NCI-H460 (cell line): ENCODE results near the gene HSF2. TPM values are rescaled to one million over a fixed set of nuclear protein-coding genes. Genes with fewer than 3 reads are reported as not detected.

ENCODE experiments used
- DNase-seq: peaks from one replicate; pipeline ENCODE4 v3.0.0-alpha.2; 2016; ENCODE audit warnings: low read depth; ENCODE audit errors: extremely low read depth
- polyA plus RNA-seq: library from polyadenylated mRNA; depleted of rRNA; stranded (reverse); fragments of >200 nt; gene quantifications from 2 replicates; pipeline ENCODE4 v1.2.3, GENCODE V29; 2014; cell fraction: nucleus; rRNA removed
- total RNA-seq: library from RNA; depleted of rRNA; stranded (reverse); fragments of >200 nt; shearing (Covaris generic); gene quantifications from 2 replicates; pipeline ENCODE4 v1.2.3, GENCODE V29; 2014; rRNA removed

HSF2 gene, protein sequence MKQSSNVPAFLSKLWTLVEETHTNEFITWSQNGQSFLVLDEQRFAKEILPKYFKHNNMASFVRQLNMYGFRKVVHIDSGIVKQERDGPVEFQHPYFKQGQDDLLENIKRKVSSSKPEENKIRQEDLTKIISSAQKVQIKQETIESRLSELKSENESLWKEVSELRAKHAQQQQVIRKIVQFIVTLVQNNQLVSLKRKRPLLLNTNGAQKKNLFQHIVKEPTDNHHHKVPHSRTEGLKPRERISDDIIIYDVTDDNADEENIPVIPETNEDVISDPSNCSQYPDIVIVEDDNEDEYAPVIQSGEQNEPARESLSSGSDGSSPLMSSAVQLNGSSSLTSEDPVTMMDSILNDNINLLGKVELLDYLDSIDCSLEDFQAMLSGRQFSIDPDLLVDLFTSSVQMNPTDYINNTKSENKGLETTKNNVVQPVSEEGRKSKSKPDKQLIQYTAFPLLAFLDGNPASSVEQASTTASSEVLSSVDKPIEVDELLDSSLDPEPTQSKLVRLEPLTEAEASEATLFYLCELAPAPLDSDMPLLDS
- total RNA-seq, result 18.8 and 21.3 TPM in 2 replicates
- polyA plus RNA-seq, result 16.0 and 40.3 TPM in 2 replicates

DNA sequence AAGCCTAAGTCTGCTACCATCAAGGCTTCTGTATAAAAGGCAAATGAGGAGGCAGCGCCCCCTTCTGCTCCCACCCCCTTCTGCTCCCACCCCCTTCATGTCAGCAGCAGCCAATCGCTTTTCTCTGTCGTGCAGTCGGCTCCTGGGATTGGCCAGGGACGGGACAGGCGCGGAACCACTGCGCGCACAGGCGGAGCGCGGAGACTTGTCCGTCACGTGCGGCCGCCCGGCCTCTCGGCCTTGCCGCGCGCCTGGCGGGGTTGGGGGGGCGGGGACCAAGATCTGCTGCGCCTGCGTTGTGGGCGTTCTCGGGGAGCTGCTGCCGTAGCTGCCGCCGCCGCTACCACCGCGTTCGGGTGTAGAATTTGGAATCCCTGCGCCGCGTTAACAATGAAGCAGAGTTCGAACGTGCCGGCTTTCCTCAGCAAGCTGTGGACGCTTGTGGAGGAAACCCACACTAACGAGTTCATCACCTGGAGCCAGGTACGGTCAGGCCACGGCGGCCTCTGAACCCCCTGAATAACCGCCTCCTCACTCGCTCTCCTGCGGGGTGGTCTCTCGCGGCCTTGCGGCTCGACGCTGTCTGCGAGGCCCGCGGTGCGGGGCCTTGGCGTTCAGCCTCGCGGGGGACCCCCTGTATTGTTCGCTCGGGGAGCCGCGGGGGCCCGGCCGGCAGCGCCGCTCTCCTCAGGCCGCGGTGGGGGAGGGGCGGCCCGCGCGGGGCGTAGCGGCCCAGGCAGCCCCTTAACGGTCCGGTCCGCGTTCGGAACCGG lies at the start of gene HSF2:
Gene HSF2 (plus strand): TSS at position 305 of the 773 bp plus-strand sequence. CDS start 86 bp downstream, at position 391.
- DNase-seq, result peak; percentile 91

DNA sequence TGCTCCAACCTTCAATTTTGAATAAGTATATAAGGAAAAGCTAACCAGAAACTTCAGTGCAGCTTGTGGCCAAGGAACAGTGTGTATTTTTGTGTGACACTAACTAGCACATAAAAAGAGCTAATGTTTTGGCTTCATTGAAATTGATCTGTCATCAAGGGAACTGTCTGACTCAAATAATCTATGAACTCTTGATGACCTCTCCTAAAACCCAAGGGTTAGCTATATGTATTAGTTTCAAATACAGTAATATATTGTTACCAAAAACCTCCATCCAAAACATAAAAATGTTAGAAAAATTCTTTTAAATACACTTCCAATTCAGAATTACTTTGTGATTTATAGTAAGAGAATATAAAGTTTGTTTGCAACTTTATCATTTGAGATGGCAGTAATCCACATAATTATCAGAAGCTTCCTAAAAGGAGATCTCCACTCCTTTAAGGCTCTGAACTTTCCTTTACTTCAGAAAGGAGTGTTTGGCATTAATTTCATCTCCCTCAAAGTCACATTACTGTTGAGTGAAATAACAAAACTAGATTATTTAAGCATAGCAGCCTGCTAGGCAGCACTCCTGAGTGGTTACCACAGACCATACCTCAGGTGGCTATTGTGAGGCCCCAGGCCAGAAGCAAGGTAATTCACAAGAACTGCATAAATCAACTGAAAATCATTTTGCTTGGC lies 46.3 kb upstream of the HSF2 start:
- DNase-seq, result no peak

DNA sequence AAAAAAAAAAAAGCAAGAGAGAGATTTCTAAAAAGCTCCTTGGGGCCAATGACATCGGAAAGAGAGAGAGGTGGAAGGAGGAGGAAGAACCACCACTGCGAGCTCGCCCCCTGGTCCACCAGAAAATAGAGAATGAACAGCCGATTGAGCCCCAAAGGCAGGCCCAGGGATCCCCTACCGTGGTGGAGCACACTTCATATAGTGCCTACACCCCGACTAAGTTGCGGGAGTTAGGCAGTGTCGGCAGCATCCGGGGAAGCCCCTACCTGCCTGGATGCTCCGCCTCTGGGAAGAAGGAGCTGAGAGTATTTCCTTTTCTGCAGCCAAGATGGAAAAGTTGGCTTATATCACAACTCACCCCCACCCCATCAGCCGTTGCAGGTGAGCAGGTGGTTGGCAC lies 38.6 kb upstream of the HSF2 start:
- DNase-seq, result no peak

DNA sequence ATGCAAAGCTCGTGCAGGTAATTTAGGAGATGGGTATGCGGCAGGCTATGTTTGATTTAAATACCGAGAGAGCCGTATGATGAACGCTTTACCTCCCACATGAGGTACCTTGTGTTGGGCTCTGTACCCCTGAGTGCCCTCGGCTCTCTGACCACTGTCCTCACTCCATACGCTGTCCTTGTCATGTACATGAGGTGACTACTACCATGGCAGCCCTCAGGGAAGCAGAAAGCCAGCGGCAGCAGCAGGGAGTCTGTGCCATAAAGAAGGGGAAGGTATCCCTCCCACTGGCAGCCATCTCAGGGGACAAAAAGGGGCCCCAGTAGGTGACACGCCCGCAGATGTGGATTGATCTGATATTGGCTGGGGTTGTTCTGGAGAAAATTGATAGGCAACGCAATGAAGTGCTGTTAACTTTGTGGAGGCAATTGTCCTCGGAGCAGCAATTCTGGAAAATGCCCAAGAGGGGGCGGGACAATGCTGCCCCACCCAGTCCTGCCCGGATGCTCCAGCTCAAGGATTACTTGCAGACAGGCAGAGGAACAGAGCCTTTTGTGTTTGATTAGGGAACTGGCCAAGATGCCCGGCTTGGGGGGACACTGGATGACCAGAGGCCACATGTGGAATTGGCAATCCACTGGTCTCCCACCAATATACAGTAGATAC lies 38.0 kb upstream of the HSF2 start:
- DNase-seq, result no peak

DNA sequence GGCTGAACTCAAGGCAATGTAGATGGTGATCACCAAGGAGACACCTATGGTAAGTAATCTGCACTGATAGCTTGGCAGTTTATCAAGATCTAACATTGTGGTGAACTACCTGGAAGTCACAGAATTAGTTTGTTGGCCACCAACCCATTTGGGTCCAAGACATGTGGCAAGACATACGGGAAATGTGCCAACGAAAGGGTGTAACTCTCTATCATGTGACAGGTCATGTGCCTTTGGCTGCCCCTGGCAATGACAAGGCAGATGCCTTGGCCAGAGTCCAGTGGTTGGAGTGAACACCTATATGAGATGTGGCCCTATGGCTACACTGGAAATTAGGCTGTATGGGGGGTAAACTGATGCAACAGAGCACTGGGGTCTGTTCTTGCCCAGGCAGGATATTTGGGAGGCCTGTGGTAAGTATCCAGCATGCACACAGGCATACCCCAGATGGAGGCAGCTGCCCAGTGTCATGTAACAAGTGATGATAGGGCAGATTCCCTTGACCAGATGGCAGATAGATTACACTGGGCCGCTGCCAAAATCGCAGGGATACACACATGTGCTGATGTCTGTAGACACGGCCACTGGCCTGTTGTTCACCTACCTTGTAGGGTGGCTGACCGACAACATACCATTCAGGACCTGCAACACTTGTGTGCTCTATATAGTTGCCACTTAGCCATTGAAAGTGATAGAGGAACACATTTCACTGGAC lies 35.5 kb upstream of the HSF2 start:
- no peak for DNase-seq

DNA sequence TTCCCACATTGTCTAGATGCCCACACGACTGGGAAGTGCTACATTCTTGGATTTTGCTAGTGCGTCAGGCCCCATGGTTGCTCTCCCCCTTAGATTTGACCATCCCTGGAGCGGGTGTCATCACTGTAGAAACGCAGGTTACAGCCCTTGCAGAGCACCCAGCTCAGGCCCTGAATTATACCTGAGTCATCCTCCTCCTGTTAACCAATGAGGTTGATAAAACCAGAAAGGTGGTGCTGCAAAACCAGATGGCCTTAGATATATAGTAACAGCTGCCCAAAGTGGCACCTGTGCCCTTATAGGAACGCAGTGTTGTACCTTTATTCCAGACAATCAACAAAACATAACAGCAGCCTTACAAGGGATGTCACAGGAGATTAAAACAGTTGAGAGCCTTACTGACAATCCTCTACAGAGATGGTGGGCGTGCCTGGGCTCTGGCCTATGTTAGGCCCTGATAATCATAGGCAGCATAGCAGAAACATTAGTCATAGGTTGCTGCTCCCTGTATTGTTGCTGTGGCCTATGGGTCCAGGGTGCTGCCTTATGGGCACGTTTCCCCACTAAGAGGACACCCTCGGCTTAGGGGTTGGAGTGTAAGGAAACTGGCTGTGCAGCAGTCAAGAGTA lies 33.6 kb upstream of the HSF2 start:
- no peak for DNase-seq

DNA sequence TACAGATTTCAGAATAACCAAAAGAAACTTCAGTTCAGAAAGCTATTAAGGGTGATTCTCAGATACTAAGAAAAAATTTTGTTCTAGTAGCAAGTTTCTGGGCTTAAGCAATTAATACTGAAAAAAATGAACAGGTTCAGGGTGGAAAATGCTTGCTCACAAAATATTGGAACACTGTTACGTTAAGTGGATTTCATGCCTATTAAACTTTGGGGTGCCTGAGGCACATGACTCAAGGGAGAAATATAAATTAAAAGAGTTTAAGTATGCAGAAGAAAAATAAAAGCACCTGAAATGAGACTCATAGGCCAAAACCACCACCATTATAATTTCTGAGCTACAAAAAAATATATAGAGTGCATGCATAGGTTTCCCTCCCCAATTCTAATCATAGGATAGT lies 32.3 kb upstream of the HSF2 start:
- no peak for DNase-seq

DNA sequence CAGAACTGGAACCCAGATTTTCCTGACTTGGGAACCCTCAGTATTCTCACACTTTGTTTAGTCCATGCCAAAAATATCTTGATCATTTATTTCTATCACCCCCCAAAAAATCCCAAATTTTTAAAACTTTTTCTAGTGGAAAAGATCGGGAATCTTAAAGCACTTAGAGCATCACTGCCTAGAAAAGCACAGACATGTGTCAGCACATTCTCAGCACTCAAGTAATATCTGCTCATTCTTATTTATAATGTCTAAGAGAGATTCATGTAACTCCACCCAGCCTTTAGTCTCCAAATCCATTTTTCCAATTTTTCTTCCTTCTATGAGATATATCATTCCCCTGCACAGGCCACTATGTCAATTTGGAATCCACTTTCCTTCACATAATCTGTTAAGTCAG lies 29.9 kb upstream of the HSF2 start:
- no peak for DNase-seq

DNA sequence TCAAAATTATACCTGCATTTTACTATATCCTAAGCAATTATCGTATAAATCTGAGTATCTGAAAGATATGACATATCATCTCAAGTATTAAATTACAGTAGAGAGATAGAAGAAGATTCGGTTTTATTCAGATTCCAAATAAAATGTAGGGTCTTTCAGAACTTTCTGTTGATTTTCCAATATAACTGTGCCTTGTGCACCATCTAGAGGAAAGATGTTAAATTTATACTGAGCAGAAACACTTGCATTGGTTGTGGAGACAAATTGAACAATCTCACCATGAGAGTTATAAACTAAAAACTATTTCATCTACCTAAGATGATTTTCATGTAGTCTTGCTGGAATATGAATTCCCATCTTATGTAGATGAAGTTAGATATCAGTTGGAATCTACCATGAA lies 26.8 kb upstream of the HSF2 start:
- DNase-seq, result no peak

DNA sequence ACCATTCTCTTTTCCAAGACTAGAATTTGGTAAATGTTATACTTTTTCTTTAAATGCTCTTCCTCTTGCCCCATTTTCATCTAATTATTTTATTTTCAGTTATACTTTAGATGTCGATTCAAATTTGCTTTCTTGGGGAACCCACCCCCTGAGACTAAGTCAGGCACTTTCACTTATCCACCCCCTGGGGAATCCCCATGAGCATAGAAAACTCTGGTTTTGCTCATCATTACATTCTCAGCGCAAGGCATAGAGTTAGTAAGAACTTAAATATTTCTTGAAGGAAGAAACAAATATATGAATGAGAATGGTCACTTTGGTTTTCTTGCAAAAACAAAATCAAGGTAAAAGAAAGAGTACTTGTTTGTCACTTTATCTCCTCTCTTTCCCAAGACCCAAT lies 25.1 kb upstream of the HSF2 start:
- no peak for DNase-seq

DNA sequence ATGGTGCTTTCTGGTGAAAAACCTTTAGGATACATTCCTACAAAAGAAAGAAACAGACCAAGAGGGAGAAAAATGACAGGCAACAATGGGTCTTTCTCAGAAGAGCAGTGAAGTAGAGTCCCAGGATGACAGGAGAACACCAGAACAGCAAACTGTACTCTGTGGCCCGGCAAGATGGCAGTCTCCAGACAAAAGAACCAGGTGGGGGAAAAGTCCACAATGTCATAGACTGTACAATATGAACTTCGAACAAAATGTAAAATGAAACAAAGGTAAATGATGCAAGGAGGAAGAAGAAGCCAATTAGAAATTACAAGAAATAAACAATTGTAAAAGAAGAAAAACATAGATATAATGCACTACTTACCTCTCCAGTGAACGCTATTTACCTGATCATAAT lies 23.2 kb upstream of the HSF2 start:
- DNase-seq, result no peak

DNA sequence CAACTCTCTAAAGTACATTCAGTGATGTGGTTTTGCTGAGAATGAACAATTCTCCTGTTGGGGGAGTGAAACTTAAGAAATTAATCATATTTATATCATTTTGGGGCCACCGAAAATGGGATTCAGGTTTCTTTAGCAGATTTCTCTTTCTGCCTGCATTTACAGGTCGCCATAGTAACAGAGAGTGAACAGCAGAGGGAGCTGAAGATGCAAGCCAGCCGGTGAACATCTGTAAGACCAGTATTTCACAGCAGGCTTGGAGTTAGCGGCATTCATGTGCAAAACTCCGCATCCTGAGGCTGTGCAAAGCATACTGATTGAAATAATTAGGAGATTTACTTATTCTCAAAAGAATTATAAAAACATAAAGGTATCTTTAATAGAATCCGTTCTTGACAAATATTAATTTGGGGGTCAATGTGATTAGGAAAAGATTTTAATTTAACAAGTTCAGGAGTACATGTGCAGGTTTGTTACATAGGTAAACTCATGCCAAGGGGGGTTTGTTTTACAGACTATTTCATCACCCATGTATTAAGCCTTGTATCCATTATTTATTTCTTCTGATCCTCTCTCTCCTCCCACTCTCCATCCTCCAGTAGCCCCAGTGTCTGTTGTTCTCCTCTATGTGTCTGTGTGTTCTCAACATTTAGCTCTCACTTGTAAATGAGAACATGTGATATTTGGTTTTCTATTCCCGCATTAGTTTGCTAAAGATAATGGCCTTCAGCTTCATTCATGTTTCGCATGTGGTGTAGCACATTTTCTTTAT lies 17.8 kb upstream of the HSF2 start:
- DNase-seq, result peak; percentile 36

DNA sequence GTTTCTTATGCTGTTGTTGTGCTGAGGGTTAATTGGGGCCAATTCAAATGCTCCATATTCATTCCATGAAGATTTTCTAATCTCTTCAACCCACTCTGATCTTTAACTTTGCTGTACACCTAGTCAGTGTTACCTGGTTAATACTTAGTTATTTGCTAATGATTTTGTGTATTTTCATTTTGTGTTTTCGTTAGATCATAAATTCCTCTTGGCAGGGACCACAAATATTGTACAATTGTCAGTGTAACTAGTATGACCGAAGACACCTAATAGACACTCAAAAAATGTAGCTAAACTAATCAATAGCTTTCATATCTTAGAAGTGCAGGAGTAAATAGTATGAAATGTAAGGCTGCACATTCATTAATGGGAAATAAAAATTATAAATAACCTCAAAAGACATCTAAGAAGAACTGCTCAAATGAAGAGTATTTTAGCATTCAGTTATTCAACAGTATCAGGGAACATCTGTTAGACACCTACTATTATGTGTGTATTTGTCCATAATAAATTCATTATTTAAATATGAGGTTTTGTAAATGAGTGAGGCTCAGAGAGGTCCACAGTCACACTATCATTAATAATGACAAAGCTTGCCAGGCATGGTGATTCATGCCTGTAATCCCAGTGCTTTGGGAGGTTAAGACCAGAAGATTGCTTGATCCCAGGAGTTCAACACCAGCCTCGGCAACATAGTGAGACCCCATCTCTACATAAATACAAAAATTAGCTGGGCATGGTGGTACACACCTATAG lies 13.4 kb upstream of the HSF2 start:
- DNase-seq, result no peak

DNA sequence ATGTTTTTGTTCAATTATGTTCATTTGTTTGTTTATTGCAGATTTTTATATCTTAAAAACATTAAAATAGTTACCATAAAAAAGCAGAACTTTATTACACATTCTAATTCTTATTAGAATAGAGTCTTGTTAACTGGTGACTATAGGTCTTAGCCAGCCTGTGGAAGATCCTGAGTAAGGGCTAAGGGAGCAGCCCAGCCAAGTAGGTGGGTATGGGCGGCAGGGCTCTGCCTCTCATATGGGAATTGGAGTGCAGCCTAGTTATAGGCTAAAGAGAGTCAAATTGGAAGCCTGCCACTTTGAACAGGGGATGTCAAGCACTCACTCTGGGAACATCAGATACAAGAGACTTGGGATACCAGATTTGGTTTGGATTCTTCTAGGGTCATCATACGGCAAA lies 10.5 kb upstream of the HSF2 start:
- DNase-seq, result no peak

DNA sequence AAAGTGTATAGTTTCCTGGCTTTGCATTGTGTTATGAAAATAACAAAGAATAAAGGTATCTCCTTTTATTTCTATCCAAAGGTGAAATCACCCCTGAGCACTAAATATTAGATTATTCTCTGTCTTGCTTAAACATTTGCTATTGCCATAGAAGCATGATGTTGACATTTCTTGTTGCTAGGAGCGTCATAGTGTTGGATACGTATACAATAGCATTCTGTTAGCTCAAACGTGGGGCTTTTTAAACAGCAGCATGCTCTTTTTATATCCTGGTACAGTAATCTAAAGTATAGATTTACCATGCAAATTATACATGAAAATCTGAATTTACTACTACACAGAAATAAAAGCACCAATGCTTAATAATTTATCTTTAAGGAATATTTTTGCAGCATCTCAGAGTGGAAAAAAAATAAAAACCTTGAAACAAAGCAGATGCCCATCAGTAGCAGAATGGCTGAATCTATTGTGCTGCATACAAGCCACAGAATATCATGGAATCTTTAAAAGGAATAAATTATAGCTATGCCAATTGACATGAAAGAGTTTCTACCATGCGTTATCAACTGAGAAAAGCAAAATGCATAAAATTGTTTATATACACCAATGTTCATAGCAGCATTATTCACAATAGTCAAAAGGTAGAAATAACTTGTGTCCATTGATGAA lies 9.6 kb upstream of the HSF2 start:
- no peak for DNase-seq

DNA sequence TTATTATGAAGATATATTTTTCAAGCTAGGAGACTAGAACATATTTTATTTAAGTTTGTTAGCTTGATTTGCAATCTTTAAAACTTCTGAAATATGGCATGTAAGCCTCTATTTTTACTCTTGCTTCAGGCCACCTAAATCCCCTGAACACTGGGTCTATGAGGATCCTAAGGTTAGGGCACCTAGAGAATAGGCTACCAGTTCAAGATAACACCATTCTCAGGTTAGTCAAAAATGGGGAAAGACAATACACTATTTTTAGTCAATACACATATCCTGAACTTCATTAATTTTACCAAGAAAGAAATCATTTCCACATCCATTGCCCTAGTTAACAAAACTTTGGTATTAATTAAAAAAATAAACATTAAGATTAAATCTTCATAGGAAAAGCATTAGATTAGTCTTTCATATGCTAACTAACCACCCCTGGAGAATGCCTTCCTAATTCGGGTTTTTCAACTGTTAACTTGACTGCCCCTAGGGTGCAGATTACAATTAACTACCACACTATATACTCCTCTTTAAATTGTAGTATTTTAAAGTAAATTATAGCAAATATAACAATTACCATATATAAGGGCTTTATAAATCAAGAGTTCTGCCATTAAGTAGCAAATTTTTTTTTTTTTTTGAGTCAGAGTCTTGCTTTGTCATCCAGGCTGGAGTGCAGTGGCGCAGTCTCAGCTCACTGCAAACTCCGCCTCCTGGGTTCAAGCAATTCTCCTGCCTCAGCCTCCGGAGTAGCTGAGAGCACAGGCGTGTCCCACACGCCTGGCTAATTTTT lies 6.7 kb upstream of the HSF2 start:
- no peak for DNase-seq
